Vagina (tissue), 2 donors: Measurements from ENCODE around the gene TNIP3.

ENCODE experiments used
- CTCF ChIP-seq, 3 experiments: fragments of 450-650 bp in 2 of 3; fragments of 200-600 bp in 1 of 3; sonication (generic) in 1 of 3; IDR thresholded peaks; one replicate each; pipeline ENCODE4 v1.5.1; 2017 to 2019; ENCODE audit warnings: antibody characterized with exemption in 3 of 3, mild to moderate bottlenecking in 2 of 3, moderate library complexity in 2 of 3
- POLR2A ChIP-seq, 2 donors: fragments of 450-650 bp; IDR thresholded peaks; one replicate each; pipeline ENCODE4 v1.6.1; 2017; ENCODE audit warnings: antibody characterized with exemption in 2 of 2, mild to moderate bottlenecking in 2 of 2, moderate library complexity in 2 of 2
- POLR2AphosphoS5 ChIP-seq, 2 donors: sonication (generic); formaldehyde crosslinking; IDR thresholded peaks; one replicate each; pipeline ENCODE4 v1.9.0; 2017; ENCODE audit warnings: antibody characterized with exemption in 2 of 2, mild to moderate bottlenecking in 2 of 2, low read depth in 1 of 2; ENCODE audit not compliant: insufficient read depth in 1 of 2

GRCh38 chr4:121190389-121190788, 26.3 kb upstream of the TNIP3 start:
- no peak for TF ChIP-seq CTCF (IDR thresholded peaks at IDR 0.05)
- no peak for TF ChIP-seq POLR2AphosphoS5 (IDR thresholded peaks at IDR 0.05; ENCODE audit: insufficient read depth in 1 of 2, low read depth in 1 of 2)
- TF ChIP-seq POLR2A (IDR thresholded peaks at IDR 0.05) = no peak
